ENCODE measurements around the gene CYP4A11.
"Not testable (repeated sequence)": the region's sequence is repeated elsewhere in the genome, so short reads cannot be mapped to it uniquely, and the experiment has no call there.

CYP4A11 gene

GRCh38 chr1:46900401-46900800, 40.9 kb downstream of the CYP4A11 start:
- H3K4me3 ChIP-seq (replicated peaks in 1 of 2; ENCODE audit: low read depth in 2 of 2, low read length in 2 of 2), result no peak overlapping the region
- DNase-seq (ENCODE audit: low read depth in 2 of 2), result no peak
- no peak for TF ChIP-seq CTCF (IDR thresholded peaks at IDR 0.05; ENCODE audit: low read depth, low read length)

GRCh38 chr1:46881656-46882055, 59.6 kb downstream of the CYP4A11 start:
- not testable (repeated sequence) for DNase-seq (ENCODE audit: low read depth in 2 of 2)

More at GRCh38 chr1:46881656-46882055, 59.6 kb downstream of the CYP4A11 start:
- not testable (repeated sequence) for H3K4me3 ChIP-seq (replicated peaks in 1 of 2; ENCODE audit: low read depth in 2 of 2, low read length in 2 of 2)

Measured in cardiac fibroblast (primary cell).